ENCODE data around the gene EFR3B.

DNA sequence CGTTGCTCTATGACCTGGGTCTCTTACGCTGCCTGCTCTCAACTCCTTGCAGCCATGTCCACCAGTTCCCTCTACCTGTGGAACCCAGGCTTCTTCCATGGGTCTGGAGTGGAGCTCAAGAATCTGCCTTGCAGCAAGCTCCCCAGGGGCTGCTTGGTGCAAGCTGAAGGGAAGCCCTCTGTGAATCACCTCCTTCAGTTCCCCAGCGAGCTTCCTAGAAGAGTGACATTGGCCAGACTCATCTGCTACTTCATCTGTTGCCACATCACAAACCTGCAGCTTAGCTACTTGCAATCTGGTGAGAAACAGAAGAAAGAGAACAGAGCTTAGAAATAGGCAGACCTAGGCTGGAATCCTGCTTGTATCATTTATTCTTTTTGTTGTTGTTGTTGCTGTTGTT is 9.8 kb upstream of the EFR3B start:
- TF ChIP-seq MXI1 (IDR thresholded peaks at IDR 0.05; ENCODE audit: low read depth, low read length) (no peak), RFX5 (IDR thresholded peaks at IDR 0.05; ENCODE audit: low read length) (no peak), SMC3 (IDR thresholded peaks at IDR 0.05; ENCODE audit: low read depth, low read length) (no peak), POLR2AphosphoS5 (IDR thresholded peaks at IDR 0.05; ENCODE audit: low read depth, low read length) (no peak), JUND (IDR thresholded peaks at IDR 0.05) (no peak), FOSL2 (IDR thresholded peaks at IDR 0.05; ENCODE audit: borderline replicate concordance, low read depth) (no peak), NRF1 (IDR thresholded peaks at IDR 0.05; ENCODE audit: low read depth, low read length) (no peak), SIN3A (IDR thresholded peaks at IDR 0.05; ENCODE audit: borderline replicate concordance, low read depth, low read length) (no peak), RCOR1 (IDR thresholded peaks at IDR 0.05; ENCODE audit: low read length) (no peak), ELF1 (IDR thresholded peaks at IDR 0.05) (no peak), FOXM1 (IDR thresholded peaks at IDR 0.05; ENCODE audit: low read depth) (no peak)
- TF ChIP-seq, protein P1, sequence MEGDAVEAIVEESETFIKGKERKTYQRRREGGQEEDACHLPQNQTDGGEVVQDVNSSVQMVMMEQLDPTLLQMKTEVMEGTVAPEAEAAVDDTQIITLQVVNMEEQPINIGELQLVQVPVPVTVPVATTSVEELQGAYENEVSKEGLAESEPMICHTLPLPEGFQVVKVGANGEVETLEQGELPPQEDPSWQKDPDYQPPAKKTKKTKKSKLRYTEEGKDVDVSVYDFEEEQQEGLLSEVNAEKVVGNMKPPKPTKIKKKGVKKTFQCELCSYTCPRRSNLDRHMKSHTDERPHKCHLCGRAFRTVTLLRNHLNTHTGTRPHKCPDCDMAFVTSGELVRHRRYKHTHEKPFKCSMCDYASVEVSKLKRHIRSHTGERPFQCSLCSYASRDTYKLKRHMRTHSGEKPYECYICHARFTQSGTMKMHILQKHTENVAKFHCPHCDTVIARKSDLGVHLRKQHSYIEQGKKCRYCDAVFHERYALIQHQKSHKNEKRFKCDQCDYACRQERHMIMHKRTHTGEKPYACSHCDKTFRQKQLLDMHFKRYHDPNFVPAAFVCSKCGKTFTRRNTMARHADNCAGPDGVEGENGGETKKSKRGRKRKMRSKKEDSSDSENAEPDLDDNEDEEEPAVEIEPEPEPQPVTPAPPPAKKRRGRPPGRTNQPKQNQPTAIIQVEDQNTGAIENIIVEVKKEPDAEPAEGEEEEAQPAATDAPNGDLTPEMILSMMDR (IDR thresholded peaks at IDR 0.05) = no peak
- TF ChIP-seq, protein P2, sequence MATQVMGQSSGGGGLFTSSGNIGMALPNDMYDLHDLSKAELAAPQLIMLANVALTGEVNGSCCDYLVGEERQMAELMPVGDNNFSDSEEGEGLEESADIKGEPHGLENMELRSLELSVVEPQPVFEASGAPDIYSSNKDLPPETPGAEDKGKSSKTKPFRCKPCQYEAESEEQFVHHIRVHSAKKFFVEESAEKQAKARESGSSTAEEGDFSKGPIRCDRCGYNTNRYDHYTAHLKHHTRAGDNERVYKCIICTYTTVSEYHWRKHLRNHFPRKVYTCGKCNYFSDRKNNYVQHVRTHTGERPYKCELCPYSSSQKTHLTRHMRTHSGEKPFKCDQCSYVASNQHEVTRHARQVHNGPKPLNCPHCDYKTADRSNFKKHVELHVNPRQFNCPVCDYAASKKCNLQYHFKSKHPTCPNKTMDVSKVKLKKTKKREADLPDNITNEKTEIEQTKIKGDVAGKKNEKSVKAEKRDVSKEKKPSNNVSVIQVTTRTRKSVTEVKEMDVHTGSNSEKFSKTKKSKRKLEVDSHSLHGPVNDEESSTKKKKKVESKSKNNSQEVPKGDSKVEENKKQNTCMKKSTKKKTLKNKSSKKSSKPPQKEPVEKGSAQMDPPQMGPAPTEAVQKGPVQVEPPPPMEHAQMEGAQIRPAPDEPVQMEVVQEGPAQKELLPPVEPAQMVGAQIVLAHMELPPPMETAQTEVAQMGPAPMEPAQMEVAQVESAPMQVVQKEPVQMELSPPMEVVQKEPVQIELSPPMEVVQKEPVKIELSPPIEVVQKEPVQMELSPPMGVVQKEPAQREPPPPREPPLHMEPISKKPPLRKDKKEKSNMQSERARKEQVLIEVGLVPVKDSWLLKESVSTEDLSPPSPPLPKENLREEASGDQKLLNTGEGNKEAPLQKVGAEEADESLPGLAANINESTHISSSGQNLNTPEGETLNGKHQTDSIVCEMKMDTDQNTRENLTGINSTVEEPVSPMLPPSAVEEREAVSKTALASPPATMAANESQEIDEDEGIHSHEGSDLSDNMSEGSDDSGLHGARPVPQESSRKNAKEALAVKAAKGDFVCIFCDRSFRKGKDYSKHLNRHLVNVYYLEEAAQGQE (IDR thresholded peaks at IDR 0.05; ENCODE audit: low read depth, low read length) = no peak

All from SK-N-SH (cell line).